Measurements from ENCODE around the gene TBC1D1.

Gene TBC1D1

GRCh38 chr4:38119668-38120385, 228.9 kb downstream of the TBC1D1 start:
- DNase-seq (ENCODE audit: low read depth in 2 of 2, low spot score in 1 of 2) = no peak

GRCh38 chr4:38120772-38121171, 229.9 kb downstream of the TBC1D1 start:
- DNase-seq (ENCODE audit: low read depth in 2 of 2, low spot score in 1 of 2) = no peak

GRCh38 chr4:38122060-38122459, 231.2 kb downstream of the TBC1D1 start:
- no peak for DNase-seq (ENCODE audit: low read depth in 2 of 2, low spot score in 1 of 2)

GRCh38 chr4:38123555-38123954, 232.7 kb downstream of the TBC1D1 start:
- no peak for DNase-seq (ENCODE audit: low read depth in 2 of 2, low spot score in 1 of 2)

GRCh38 chr4:38124961-38125360, 234.1 kb downstream of the TBC1D1 start:
- DNase-seq (ENCODE audit: low read depth in 2 of 2, low spot score in 1 of 2) = no peak

- DNase-seq (ENCODE audit: low read depth in 2 of 2, low spot score in 1 of 2) = no peak
Observed at GRCh38 chr4:38125816-38126215, 234.9 kb downstream of the TBC1D1 start.

- peak; percentile 15 to 40 for DNase-seq (ENCODE audit: low read depth in 2 of 2, low spot score in 1 of 2)
Observed at GRCh38 chr4:38128478-38129459, 237.9 kb downstream of the TBC1D1 start.

GRCh38 chr4:38129460-38130227, 238.8 kb downstream of the TBC1D1 start:
- DNase-seq (ENCODE audit: low read depth in 2 of 2, low spot score in 1 of 2) = no peak

GRCh38 chr4:38130884-38131283, 240.0 kb downstream of the TBC1D1 start:
- no peak for DNase-seq (ENCODE audit: low read depth in 2 of 2, low spot score in 1 of 2)

GRCh38 chr4:38131371-38132091, 240.6 kb downstream of the TBC1D1 start:
- DNase-seq (ENCODE audit: low read depth in 2 of 2, low spot score in 1 of 2) = peak; percentile 27 to 43

GRCh38 chr4:38132107-38132673, 241.3 kb downstream of the TBC1D1 start:
- peak; percentile 28 to 44 for DNase-seq (ENCODE audit: low read depth in 2 of 2, low spot score in 1 of 2)

GRCh38 chr4:38132843-38133662, 242.2 kb downstream of the TBC1D1 start:
- DNase-seq (ENCODE audit: low read depth in 2 of 2, low spot score in 1 of 2) = no peak

GRCh38 chr4:38133711-38134480, 243.0 kb downstream of the TBC1D1 start:
- DNase-seq (ENCODE audit: low read depth in 2 of 2, low spot score in 1 of 2) = no peak

GRCh38 chr4:38135201-38135600, 244.3 kb downstream of the TBC1D1 start:
- no peak for DNase-seq (ENCODE audit: low read depth in 2 of 2, low spot score in 1 of 2)

GRCh38 chr4:38136604-38137003, 245.7 kb downstream of the TBC1D1 start:
- no peak for DNase-seq (ENCODE audit: low read depth in 2 of 2, low spot score in 1 of 2)

GRCh38 chr4:38137080-38137479, 246.2 kb downstream of the TBC1D1 start:
- DNase-seq (ENCODE audit: low read depth in 2 of 2, low spot score in 1 of 2) = no peak

- no peak for DNase-seq (ENCODE audit: low read depth in 2 of 2, low spot score in 1 of 2)
Observed at GRCh38 chr4:38138363-38138762, 247.5 kb downstream of the TBC1D1 start.

- no peak for DNase-seq (ENCODE audit: low read depth in 2 of 2, low spot score in 1 of 2)
Observed at GRCh38 chr4:38139187-38139586, 248.3 kb downstream of the TBC1D1 start.

Measured in stimulated activated CD8-positive, alpha-beta memory T cell treated with anti-CD3 and anti-CD28 coated beads, Interleukin-4, amount 100 ng/mL, for 4 hours (primary cell).